Bone marrow (tissue), 2 donors: ENCODE results near the gene ZNF275.
"Not testable (repeated sequence)": the region's sequence is repeated elsewhere in the genome, so short reads cannot be mapped to it uniquely, and the experiment has no call there.

Source experiments
- DNase-seq, 2 donors: peaks; one replicate each; lab custom pipeline; 2025; lab: John Stamatoyannopoulos, UW

Gene ZNF275

GRCh38 chrX:153333821-153334653 is at the start of gene ZNF275:
Gene ZNF275 (plus strand): TSS chrX:153334153. CDS start chrX:153336680, 2,527 bp downstream.
- DNase-seq: peak; percentile 36 to 51

- DNase-seq: not testable (repeated sequence)
Observed at GRCh38 chrX:153285678-153286077, 48.3 kb upstream of the ZNF275 start.

GRCh38 chrX:153288807-153289206 is 45.1 kb upstream of the ZNF275 start:
- not testable (repeated sequence) for DNase-seq

GRCh38 chrX:153293485-153294071 is 40.4 kb upstream of the ZNF275 start:
- not testable (repeated sequence) for DNase-seq

- DNase-seq: no peak
Observed at GRCh38 chrX:153297376-153297775, 36.6 kb upstream of the ZNF275 start.

GRCh38 chrX:153299855-153300254 is 34.1 kb upstream of the ZNF275 start:
- DNase-seq: no peak

- DNase-seq: no peak
Observed at GRCh38 chrX:153301746-153302145, 32.2 kb upstream of the ZNF275 start.

GRCh38 chrX:153302796-153303195 is 31.2 kb upstream of the ZNF275 start:
- DNase-seq: no peak

GRCh38 chrX:153303276-153304262 is 30.4 kb upstream of the ZNF275 start:
- DNase-seq: no peak

GRCh38 chrX:153304988-153305736 is 28.8 kb upstream of the ZNF275 start:
- no peak for DNase-seq

GRCh38 chrX:153305972-153306371 is 28.0 kb upstream of the ZNF275 start:
- DNase-seq: no peak

GRCh38 chrX:153306527-153307115 is 27.3 kb upstream of the ZNF275 start:
- DNase-seq: no peak

- no peak for DNase-seq
Observed at GRCh38 chrX:153307276-153308178, 26.4 kb upstream of the ZNF275 start.

GRCh38 chrX:153310901-153311300 is 23.1 kb upstream of the ZNF275 start:
- no peak for DNase-seq

- no peak for DNase-seq
Observed at GRCh38 chrX:153312041-153312440, 21.9 kb upstream of the ZNF275 start.

GRCh38 chrX:153312842-153313241 is 21.1 kb upstream of the ZNF275 start:
- DNase-seq: no peak

- DNase-seq: no peak
Observed at GRCh38 chrX:153317306-153317705, 16.6 kb upstream of the ZNF275 start.

GRCh38 chrX:153317996-153318722 is 15.8 kb upstream of the ZNF275 start:
- DNase-seq: no peak

- no peak for DNase-seq
Observed at GRCh38 chrX:153318811-153319210, 15.1 kb upstream of the ZNF275 start.
